GM19397 (cell line): ENCODE data around the gene TRIM54.
"Not testable (repeated sequence)": the region's sequence is repeated elsewhere in the genome, so short reads cannot be mapped to it uniquely, and the experiment has no call there.

Source experiments
- ATAC-seq: cut with Tn5 transposase; IDR thresholded peaks from one replicate; pipeline ENCODE4 v1.9.1; 2021; ENCODE audit warnings: mild to moderate bottlenecking, moderate library complexity; ENCODE audit not compliant: unreplicated experiment

TRIM54 gene

GRCh38 chr2:27309651-27310050, 27.4 kb downstream of the TRIM54 start:
- ATAC-seq: no peak

GRCh38 chr2:27312152-27312551, 29.9 kb downstream of the TRIM54 start:
- ATAC-seq: no peak

GRCh38 chr2:27313882-27314645, 31.8 kb downstream of the TRIM54 start:
- ATAC-seq: no peak

GRCh38 chr2:27314709-27315108, 32.5 kb downstream of the TRIM54 start:
- no peak for ATAC-seq

GRCh38 chr2:27315122-27315521, 32.9 kb downstream of the TRIM54 start:
- no peak for ATAC-seq

GRCh38 chr2:27316655-27317412, 34.6 kb downstream of the TRIM54 start:
- ATAC-seq: no peak

DNA sequence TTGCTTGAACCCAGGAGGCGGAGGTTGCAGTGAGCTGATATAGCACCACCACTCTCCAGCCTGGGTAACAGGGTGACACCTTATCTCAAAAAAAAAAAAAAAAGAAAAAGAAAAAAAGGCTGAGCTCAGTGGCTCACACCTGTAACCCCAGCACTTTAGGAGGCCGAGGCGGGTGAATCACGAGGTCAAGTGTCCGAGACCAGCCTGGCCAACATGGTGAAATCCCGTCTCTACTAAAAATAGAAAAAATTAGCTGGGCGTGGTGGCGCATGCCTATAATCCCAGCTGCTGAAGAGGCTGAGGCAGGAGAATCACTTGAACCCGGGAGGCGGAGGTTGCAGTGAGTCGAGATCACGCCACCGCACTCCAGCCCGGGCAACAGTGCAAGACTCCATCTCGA, 37.6 kb downstream of the TRIM54 start:
- not testable (repeated sequence) for ATAC-seq

GRCh38 chr2:27320958-27321543, 38.8 kb downstream of the TRIM54 start:
- no peak for ATAC-seq

- ATAC-seq: peak; percentile 24
Measured at GRCh38 chr2:27322301-27322765, 40.1 kb downstream of the TRIM54 start.

DNA sequence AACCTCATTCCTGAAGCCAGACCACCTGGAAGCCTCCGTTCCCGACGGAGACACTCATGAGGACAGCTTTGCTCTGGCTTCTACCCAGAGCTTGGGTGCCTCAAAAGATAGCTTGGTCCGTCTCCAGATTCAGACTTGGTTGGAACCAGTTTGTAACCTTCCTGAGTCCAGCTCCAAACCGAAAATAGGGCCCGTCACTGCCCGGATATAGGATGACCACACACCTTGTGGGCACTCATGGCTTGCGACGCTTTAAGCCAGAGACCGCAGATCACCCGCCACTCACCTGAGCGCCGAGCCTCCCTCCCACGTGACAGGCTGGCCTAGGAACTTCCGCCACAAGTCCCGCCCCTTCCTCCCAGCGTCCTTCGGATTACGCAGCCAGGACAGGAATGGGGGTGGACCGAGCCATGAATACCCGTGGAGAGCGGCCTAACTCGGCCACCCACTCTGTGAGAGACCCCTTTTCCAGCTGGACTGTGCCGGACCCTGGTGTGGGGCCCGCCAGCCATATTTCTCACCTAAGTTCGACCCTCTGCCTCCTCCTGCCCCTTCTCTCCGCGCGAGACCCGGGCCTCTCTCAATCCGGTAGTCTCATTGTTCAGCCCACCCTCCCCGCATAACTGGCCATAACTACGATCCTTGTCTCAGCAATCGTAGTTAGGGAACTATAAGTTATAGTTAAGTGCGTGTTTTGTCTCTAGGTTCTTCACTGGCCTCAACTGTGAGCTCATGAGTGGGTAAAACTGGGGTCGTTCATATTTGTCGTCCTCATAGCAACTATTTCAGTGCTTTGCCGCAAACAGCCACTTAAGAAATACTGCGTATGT, 40.8 kb downstream of the TRIM54 start, which contains the start of gene MPV17:
Gene MPV17 (minus strand): TSS at position 332 of the 830 bp plus-strand sequence. CDS start 580 bp downstream, outside the sequence.
- peak; percentile 82 for ATAC-seq

GRCh38 chr2:27323596-27324285, 41.5 kb downstream of the TRIM54 start:
- ATAC-seq: no peak

- ATAC-seq: no peak
Measured at GRCh38 chr2:27324720-27325119, 42.5 kb downstream of the TRIM54 start.

DNA sequence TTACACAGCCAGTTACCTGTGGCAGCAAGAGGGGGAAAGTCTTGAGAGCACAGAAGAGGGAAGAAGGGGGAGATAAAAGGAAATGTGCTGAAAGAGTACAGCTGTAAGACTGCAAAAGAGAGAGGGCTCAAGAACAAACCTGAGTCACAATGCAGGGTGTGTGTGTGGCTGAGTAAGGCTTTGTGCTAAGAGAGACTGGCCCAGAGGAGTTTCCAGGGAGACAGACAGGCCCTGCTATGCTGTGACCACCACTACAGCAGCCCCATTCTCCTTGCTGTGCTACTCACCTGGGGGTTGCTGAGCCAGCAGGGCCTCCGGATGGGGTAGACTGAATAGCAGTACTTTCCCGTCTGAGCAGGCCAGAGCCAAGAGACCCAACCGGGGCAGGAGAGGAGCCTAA, 53.1 kb downstream of the TRIM54 start:
- no peak for ATAC-seq

DNA sequence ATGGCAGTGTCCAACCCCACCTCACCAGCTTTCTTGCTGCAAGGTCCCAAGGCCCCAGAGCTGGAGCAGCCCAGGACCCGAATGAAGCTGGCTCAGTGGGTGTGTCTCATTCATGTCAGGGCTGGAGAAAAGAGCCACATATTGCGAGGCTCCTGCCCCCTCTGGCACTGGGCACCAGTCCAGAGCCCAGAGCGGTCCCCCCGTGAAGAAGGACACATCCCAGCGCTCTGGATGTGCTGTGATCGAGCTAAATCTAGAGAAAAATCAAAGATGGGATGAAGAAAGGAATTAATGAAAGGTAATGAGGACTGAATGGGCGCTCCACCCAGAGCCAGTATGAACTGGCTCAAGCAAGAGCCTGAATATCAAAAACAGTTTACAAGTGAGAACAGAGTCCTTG, 53.9 kb downstream of the TRIM54 start:
- no peak for ATAC-seq

DNA sequence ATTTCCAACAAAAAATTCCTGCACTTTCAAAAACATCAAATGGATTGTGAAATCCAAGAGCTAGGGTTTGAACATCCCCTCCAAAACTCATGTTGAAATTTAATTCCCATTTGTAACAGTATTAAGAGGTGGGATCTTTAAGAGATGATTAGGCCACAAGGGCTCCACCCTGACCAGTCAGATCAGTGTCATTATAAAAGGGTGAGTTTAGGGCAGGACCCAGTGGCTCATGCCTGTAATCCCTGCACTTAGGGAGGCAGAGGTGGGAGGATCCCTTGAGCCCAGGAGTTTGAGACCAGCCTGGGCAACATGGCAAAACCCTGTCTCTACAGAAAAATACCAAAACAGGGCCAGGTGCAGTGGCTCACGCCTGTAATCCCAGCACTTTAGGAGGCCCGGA, 65.4 kb downstream of the TRIM54 start:
- ATAC-seq: no peak

DNA sequence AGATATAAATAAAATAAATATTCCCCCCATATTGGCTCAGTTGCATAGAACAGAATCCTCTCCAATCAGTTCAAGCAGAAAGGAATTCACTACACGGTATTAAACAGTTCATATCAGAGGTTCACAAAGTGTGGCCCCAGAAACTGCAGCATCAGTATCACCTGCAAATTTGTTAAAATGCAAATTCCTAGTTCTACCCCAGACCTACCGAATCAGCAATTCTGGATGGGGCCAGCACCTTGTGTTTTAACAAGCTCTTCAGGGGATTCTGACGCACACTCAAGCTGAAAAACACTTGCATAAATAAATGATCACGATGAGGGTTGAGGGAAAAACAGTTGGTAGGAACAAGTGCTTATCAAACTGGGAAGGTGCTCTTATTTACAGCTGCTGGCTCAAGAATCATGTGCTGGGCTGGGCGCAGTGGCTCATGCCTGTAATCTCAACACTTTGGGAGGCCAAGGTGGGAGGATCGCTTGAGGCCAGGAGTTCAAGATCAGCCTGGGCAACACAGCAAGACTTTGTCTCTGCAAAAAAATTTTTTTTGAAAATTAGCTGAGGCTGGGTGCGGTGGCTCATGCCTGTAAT, 68.0 kb downstream of the TRIM54 start:
- no peak for ATAC-seq

GRCh38 chr2:27351802-27352598, 69.8 kb downstream of the TRIM54 start:
- ATAC-seq: no peak

DNA sequence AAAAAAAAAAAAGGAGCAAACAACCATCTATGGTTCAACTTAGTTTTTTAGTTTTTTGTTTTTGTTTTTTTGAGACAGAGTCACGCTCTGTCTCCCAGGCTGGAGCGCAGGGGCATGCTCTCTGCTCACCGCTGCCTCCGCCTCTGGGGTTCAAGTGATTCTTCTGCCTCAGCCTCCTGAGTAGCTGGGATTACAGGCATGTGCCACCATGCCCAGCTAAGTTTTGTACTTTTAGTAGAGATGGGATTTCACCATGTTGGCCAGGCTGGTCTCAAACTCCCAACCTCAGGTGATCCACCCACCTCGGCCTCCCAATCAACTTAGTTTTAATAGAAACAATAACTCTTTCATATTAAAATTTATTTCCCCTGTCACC, 71.1 kb downstream of the TRIM54 start:
- ATAC-seq: not testable (repeated sequence)
